COLO829 (cell line): ENCODE results near the gene CRMP1.

Experiments used
- DNase-seq: peaks from one replicate; pipeline ENCODE4 v3.0.0; 2012; ENCODE audit warnings: low spot score

Gene CRMP1

GRCh38 chr4:5893004-5893580 lies at the start of gene CRMP1:
TSS of gene CRMP1 (minus strand) at chr4:5893086. CDS start at chr4:5892969, 117 bp downstream.
- peak; percentile 16 for DNase-seq

- no peak for DNase-seq
These were observed 48.7 kb upstream of the CRMP1 start for GRCh38 chr4:5941601-5942000.

GRCh38 chr4:5940470-5941203 lies 47.8 kb upstream of the CRMP1 start:
- DNase-seq = no peak

- no peak for DNase-seq
These were observed 41.3 kb upstream of the CRMP1 start for GRCh38 chr4:5933996-5934831.

GRCh38 chr4:5933116-5933515 lies 40.2 kb upstream of the CRMP1 start:
- no peak for DNase-seq

GRCh38 chr4:5932035-5932568 lies 39.2 kb upstream of the CRMP1 start:
- no peak for DNase-seq

GRCh38 chr4:5931526-5931925 lies 38.6 kb upstream of the CRMP1 start:
- no peak for DNase-seq

- DNase-seq = no peak
These were observed 38.0 kb upstream of the CRMP1 start for GRCh38 chr4:5930876-5931275.

- no peak for DNase-seq
These were observed 37.6 kb upstream of the CRMP1 start for GRCh38 chr4:5930456-5930855.

GRCh38 chr4:5928844-5929420 lies 36.0 kb upstream of the CRMP1 start:
- no peak for DNase-seq

- no peak for DNase-seq
These were observed 35.4 kb upstream of the CRMP1 start for GRCh38 chr4:5928274-5928673.

- DNase-seq = no peak
These were observed 34.9 kb upstream of the CRMP1 start for GRCh38 chr4:5927747-5928146.

GRCh38 chr4:5927116-5927515 lies 34.2 kb upstream of the CRMP1 start:
- DNase-seq = no peak

GRCh38 chr4:5926598-5926997 lies 33.7 kb upstream of the CRMP1 start:
- DNase-seq = no peak

- no peak for DNase-seq
These were observed 32.7 kb upstream of the CRMP1 start for GRCh38 chr4:5925419-5926200.

GRCh38 chr4:5924461-5925125 lies 31.7 kb upstream of the CRMP1 start:
- no peak for DNase-seq

- DNase-seq = no peak
These were observed 30.5 kb upstream of the CRMP1 start for GRCh38 chr4:5923376-5923775.

GRCh38 chr4:5922556-5922955 lies 29.7 kb upstream of the CRMP1 start:
- DNase-seq = no peak

GRCh38 chr4:5921981-5922380 lies 29.1 kb upstream of the CRMP1 start:
- DNase-seq = no peak

- no peak for DNase-seq
These were observed 28.5 kb upstream of the CRMP1 start for GRCh38 chr4:5921101-5921980.
